NAMALWA (cell line): ENCODE measurements around the gene WIPF2.
A peak's percentile ranks its signal among the peaks of the same experiment; 100 is the strongest.

Source experiments
- DNase-seq: peaks from one replicate; pipeline ENCODE4 v3.0.0-alpha.2; 2015; ENCODE audit warnings: low spot score

Gene WIPF2

DNA sequence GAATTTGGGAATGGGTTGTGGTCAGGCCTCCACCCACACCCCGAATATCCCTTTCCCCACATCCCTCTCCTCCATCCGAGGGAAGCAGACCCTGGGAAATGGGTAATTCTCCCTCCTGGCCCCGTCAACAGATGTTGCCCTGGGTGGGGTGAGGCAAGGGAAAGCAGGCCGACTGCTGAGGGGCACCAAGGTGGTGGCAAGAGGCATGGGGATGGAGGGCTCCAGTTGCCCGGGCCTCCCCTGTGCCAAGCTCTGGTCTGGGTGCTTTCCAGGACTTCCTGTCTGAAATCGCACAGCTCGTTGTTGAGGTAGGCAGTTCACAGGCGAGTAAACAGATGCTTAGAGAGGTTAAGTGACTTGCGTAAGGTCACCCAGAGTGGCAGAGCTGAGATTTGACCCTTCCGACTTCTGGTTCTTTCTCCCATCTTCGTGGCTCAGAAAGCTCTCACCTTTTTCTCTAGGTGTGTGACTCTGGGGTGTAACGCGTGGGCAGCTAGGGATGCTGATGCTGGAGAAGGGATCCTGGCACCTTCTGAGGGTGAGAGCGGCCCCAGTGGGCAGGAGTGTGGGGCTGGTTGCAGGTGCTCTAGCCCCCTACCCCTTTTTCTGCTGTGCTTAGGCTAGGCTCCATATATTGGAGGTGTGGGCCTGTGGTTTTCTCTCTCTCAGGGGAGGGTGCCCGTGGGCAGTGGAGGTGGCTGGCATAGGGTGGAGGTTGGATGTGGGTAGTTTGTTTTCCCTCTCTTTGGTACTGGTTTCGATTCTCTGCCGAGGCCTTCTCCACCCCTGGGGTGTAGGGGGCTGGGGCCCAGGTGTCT lies 107.1 kb downstream of the WIPF2 start:
- DNase-seq, result peak; percentile 72

DNA sequence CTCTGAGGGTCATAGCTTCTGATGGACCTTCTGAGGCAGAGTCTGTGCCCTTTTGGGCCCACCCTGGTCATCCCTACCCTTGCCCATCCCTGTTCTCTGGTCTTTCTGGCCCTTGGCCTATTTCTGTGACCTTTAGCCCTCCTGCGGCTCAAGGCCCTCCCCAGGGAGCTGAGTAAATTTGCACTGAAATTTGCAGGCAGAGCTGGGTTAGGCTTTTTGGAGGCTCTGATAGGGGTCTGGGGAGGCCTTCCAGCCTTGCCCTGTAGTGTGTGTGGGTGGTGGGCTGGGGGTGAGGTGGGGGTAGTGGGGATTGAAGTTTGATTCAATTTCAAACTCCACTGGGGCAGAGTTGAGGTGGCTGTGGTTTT lies 107.7 kb downstream of the WIPF2 start:
- DNase-seq, result no peak

DNA sequence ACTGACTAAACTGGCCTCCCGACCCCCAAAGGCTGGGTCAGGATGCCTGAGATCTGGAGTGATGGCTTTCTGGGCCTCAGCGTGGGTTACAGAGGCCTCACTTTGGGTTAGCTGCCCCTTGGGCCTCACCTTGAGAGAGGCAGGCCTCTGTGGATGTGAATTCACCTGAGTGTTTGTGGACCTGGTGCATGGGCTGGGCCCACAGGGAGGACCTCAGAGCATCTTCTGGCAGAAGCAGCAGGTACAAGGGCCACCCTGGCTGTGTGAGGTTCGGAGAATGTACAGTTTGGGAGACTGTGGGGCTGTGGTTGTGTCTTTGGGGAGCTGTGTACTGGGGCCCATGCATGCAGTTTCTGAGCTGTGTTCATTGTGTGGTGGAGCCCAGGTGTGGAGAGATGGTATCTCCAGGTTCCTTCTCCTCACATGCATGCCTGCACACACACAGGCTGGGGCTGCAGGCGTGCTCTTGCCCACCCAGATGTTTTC lies 108.2 kb downstream of the WIPF2 start:
- DNase-seq, result peak; percentile 37

DNA sequence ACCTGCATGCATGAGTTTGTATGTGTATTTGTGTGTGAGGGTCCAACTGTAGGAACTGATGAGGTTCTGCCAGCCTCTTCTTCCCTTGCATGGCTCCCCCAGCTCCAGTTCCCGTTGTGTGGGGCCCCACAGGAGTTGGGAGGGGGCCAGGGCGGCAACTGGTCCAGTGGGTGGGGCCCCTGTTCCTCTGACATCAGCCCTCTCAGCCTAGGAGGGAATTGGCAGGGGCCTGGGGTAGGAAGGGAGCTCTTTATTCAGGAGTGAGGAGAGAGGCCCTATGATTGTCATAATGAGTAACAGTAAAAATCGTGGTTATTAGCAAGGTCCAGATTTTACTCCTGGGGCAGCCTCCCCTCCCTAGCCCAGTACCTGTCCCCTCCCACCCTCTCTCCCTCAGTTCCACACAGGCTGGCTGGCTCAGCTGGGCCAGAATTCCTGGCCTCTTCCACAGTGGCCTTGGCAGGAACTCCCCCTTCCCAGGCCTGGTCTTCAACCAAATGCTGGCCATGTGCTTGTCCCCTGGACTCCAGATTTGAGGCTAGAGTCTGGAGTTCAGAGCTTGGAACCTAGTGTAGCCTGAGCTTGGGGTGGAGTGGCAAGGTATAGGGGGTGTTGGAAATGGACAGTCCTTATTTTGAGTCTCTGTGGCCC lies 108.8 kb downstream of the WIPF2 start:
- no peak for DNase-seq

DNA sequence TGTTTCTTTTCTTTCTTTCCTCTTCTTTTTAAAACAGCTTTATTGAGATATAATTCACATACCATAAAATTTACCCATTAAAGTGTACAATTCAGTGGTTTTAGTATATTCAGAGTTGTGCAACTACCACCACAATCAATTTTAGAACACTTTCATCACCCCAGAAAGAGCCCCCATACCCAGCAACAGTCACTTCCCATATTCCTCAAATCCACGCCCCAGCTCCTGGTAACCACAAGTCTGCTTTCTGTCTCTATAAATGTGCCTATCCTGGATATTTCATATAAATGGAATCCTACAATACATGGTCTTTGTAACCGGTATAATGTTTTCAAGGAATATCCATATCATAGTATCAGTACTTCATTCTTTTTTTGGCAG lies 109.3 kb downstream of the WIPF2 start:
- no peak for DNase-seq

DNA sequence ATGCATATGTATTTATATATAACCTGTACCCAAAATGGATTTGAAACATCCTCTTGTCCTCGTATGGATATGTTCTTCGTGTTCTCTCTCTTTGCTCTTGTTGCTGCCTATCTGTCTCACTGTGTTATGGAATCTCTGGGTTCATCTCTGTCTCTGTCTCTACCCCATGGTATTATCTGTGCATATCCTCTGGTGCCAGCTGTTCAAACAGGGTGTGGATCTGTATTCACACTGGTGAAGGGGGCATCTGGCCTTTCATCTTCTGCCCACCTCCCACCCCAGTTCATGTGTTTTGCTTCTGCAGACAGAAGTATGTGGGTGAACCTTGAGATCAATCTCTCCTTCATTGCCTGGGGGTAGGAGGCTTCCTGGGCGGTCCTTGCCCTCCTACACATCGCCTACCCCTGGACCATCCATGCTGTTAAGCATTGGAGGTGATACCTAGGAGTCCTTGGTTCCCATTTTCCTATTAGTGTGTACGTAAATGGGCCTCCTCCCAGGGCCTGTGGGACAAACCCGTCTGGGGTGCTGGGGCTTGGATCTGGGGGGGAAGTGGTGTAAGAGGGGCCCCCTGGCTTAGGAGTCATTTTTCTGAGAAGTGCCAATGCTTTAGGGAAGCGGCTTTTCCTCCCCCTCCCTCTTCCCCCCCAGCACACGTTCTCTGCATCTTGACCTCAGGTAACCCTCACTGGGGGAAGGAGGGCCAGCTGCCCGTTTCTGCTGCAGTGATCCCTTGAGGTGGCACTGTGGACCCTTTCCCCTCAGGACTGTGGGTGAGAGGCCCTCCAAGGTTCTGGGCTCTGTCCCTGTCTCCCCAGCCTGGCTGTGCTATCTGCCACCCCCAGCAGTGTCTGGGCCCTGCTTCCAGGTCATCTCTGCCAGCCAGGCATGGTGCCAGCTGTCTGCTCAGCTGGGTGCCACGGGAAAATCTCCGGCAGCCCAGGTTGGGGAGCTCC lies 111.0 kb downstream of the WIPF2 start:
- no peak for DNase-seq

DNA sequence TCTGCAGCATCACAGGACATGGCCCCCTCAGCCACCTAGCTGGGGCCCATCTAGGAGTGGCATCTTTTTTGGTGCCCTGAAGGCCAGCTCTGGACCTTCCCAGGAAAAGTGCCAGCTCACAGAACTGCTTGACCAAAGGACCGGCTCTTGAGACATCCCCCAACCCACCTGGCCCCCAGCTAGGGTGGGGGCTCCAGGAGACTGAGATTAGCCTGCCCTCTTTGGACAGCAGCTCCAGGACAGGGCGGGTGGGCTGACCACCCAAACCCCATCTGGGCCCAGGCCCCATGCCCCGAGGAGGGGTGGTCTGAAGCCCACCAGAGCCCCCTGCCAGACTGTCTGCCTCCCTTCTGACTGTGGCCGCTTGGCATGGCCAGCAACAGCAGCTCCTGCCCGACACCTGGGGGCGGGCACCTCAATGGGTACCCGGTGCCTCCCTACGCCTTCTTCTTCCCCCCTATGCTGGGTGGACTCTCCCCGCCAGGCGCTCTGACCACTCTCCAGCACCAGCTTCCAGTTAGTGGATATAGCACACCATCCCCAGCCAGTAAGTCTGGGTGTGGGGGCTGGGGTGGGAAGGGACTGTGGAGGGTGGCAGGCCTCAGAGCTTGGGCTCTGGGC lies 111.9 kb downstream of the WIPF2 start:
- no peak for DNase-seq

DNA sequence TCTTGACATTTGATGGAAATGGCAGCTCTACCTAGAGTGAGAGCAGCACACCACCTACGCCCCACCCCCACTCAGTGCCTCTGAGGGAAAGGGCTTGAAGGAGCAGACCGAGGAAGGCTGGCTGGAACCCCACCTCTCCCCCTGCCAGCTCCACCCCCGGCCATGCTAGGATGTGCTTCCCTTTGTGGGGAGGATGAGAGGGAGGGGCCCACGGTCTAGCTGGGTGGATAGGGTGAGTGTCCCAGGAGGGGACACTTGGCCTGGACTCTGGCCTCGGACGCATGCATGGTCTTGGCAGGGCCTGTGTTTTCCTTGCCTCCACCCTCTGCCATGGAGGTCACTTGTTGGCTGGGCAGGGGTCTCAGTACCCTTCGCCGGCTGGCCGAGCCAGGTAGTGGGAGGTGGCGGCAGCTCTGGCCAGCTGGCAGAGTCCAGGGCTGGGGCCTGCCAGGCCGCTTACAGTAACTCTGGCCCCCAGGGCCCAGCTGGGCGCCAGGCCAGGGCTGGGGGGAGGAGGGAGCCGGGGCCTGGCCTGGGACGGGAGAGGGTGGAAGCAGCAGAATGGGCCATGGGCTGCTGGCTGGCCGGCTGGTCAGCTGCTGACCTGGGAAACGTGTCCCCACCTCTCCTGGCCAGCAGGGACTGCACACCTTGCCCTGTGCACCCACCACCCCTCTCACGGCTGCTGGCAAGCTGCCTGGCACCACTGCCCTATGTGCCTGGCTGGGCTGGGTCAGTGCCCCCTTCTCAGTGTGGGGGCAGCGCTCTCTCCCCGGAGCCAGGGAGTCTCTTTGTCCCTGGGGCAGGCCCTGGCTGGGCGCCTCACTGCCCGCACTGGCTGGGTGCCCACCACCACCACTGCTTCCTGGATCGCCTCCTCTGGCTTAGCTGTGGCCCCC lies 112.9 kb downstream of the WIPF2 start:
- no peak for DNase-seq
